ENCODE data around the gene CYYR1.

The CYYR1 gene

DNA sequence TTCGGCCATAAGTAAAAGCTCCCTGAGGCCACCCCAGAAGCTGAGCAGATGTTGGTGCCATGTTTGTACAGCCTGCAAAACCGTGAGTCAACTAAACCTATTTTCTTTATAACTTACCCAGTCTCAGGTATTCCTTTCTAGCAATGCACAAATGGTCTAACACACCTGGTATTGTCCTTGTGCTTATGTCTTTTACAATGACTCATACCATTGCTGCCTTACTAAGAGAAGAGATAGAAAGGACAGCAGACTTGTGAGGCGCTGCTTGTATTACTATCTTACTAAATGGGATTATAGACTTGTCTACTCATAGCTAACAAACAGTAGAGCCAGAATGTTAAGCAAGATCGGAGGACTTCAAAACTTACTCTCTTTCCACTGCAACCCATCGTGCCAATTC is 18.5 kb upstream of the CYYR1 start:
- Histone ChIP-seq H3K23ac (ENCODE audit: low read depth, low read length, poor library complexity) (no peak overlapping the region), H3K4me2 (ENCODE audit: insufficient read depth, low read length, poor library complexity, severe bottlenecking) (no peak overlapping the region), H2BK5ac (ENCODE audit: low read length) (no peak overlapping the region), H2BK120ac (ENCODE audit: low read depth, low read length) (no peak overlapping the region), H4K91ac (ENCODE audit: low read depth, low read length, poor library complexity) (no peak overlapping the region), H3K4me3 (ENCODE audit: low read length in 2 of 2) (no peak overlapping the region), H3K36me3 (replicated peaks in 1 of 2; ENCODE audit: control insufficient read depth in 2 of 2, insufficient read depth in 2 of 2, low read length in 2 of 2) (no peaks in the 10 kb centered on the region), H3K9me3 (replicated peaks in 1 of 2; ENCODE audit: control insufficient read depth in 2 of 2, insufficient read depth in 1 of 2, low read depth in 1 of 2, low read length in 2 of 2) (no peaks in the 10 kb centered on the region), H3K18ac (ENCODE audit: low read length) (no peak overlapping the region), H2BK15ac (ENCODE audit: low read length) (no peak overlapping the region), H3K27me3 (ENCODE audit: control insufficient read depth in 3 of 3, insufficient read depth in 3 of 3, low read depth in 1 of 3, low read length in 3 of 3) (no peaks in the 10 kb centered on the region), H2AFZ (ENCODE audit: low read length) (no peak overlapping the region), H2BK12ac (ENCODE audit: low read length) (no peak overlapping the region), H3K9ac (ENCODE audit: low read depth, low read length, poor library complexity) (no peak overlapping the region), H3K4ac (ENCODE audit: low read length) (no peak overlapping the region), H3K14ac (ENCODE audit: low read length) (no peak overlapping the region), H3K4me1 (ENCODE audit: control insufficient read depth in 2 of 2, insufficient read depth in 1 of 2, low read depth in 1 of 2, low read length in 2 of 2) (no peaks in the 10 kb centered on the region), H4K8ac (ENCODE audit: low read depth, low read length) (no peak overlapping the region), H3K27ac (replicated peaks; ENCODE audit: low read length) (no peak overlapping the region), H3K79me1 (ENCODE audit: low read depth, low read length) (no peaks in the 10 kb centered on the region), H2AK5ac (ENCODE audit: low read depth, low read length) (no peak overlapping the region)
- no CpG with 5 or more reads among the region's 5 CpGs for WGBS, 2 donors (ENCODE audit: extremely low coverage in 2 of 2, insufficient read length in 2 of 2, insufficient replicate concordance in 1 of 2)
- DNase-seq (ENCODE audit: low spot score), result no peak

DNA sequence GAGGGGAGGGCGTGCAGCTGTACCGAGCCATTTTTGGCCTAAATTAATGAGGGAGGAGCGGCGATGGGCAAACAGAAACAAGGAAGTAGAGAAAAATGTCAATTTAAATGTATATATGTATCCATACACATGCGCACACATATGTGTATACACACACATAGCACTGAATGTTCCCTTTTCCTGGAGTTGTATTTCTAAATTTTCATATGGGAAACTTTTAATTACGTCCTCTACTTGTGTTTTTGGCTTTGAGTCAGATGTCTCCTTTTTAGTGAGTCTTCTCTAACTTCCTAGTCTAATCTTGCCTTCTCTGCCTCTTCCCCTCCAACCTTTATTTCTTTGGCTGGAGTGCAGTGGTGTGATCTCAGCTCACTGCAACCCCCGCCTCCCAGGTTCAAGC is 15.4 kb upstream of the CYYR1 start:
- H2BK15ac ChIP-seq (ENCODE audit: low read length), result no peak overlapping the region
- no CpG with 5 or more reads among the region's 7 CpGs for WGBS, 2 donors (ENCODE audit: extremely low coverage in 2 of 2, insufficient read length in 2 of 2, insufficient replicate concordance in 1 of 2)

DNA sequence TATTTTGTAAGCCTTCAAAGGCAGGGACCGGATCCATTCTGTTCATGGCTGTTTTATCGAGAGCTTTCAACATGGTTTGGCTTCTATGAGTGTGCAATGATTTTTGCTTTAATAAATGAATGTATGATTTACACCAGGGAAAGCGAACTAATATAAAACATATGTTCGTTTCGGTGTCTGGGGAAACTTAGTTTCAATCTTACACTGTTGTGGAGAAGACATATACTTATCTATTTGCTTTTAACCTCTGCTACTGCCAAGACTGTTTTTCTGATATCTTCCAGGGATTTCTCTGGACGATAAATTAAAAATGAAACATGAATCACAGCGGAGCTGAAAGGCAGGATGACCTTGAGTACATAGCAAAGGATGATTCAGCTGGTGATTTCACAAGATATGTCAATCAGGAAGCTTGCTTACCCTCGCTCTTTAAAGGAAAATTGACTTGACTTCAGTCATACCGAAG is 14.7 kb upstream of the CYYR1 start:
- Histone ChIP-seq H2BK120ac (ENCODE audit: low read depth, low read length) (no peak overlapping the region), H4K91ac (ENCODE audit: low read depth, low read length, poor library complexity) (no peak overlapping the region), H3K4me2 (ENCODE audit: insufficient read depth, low read length, poor library complexity, severe bottlenecking) (no peak overlapping the region), H3K18ac (ENCODE audit: low read length) (no peak overlapping the region), H3K4me1 (ENCODE audit: control insufficient read depth in 2 of 2, insufficient read depth in 1 of 2, low read depth in 1 of 2, low read length in 2 of 2) (no peaks in the 10 kb centered on the region), H3K36me3 (replicated peaks in 1 of 2; ENCODE audit: control insufficient read depth in 2 of 2, insufficient read depth in 2 of 2, low read length in 2 of 2) (no peaks in the 10 kb centered on the region), H3K27ac (replicated peaks; ENCODE audit: low read length) (no peak overlapping the region), H4K8ac (ENCODE audit: low read depth, low read length) (no peak overlapping the region), H3K79me1 (ENCODE audit: low read depth, low read length) (no peaks in the 10 kb centered on the region), H3K4me3 (ENCODE audit: low read length in 2 of 2) (no peak overlapping the region), H3K9ac (ENCODE audit: low read depth, low read length, poor library complexity) (no peak overlapping the region), H2BK15ac (ENCODE audit: low read length) (no peak overlapping the region), H3K9me3 (replicated peaks in 1 of 2; ENCODE audit: control insufficient read depth in 2 of 2, insufficient read depth in 1 of 2, low read depth in 1 of 2, low read length in 2 of 2) (no peaks in the 10 kb centered on the region), H3K23ac (ENCODE audit: low read depth, low read length, poor library complexity) (no peak overlapping the region), H2BK12ac (ENCODE audit: low read length) (no peak overlapping the region), H2AFZ (ENCODE audit: low read length) (no peak overlapping the region), H2AK5ac (ENCODE audit: low read depth, low read length) (no peak overlapping the region), H2BK5ac (ENCODE audit: low read length) (no peak overlapping the region), H3K27me3 (ENCODE audit: control insufficient read depth in 3 of 3, insufficient read depth in 3 of 3, low read depth in 1 of 3, low read length in 3 of 3) (no peaks in the 10 kb centered on the region), H3K4ac (ENCODE audit: low read length) (no peak overlapping the region), H3K14ac (ENCODE audit: low read length) (no peak overlapping the region)
- DNase-seq (ENCODE audit: low spot score), result no peak
- WGBS, 2 donors (ENCODE audit: extremely low coverage in 2 of 2, insufficient read length in 2 of 2, insufficient replicate concordance in 1 of 2), result no CpG with 5 or more reads among the region's 9 CpGs

More for the DNA sequence above, 15.4 kb upstream of the CYYR1 start:
- Histone ChIP-seq H3K36me3 (replicated peaks in 1 of 2; ENCODE audit: control insufficient read depth in 2 of 2, insufficient read depth in 2 of 2, low read length in 2 of 2) (no peaks in the 10 kb centered on the region), H3K4me3 (ENCODE audit: low read length in 2 of 2) (no peak overlapping the region), H3K9me3 (replicated peaks in 1 of 2; ENCODE audit: control insufficient read depth in 2 of 2, insufficient read depth in 1 of 2, low read depth in 1 of 2, low read length in 2 of 2) (no peaks in the 10 kb centered on the region), H3K27ac (replicated peaks; ENCODE audit: low read length) (no peak overlapping the region), H2BK12ac (ENCODE audit: low read length) (no peak overlapping the region), H4K8ac (ENCODE audit: low read depth, low read length) (no peak overlapping the region), H2BK5ac (ENCODE audit: low read length) (no peak overlapping the region), H2AFZ (ENCODE audit: low read length) (no peak overlapping the region), H3K14ac (ENCODE audit: low read length) (no peak overlapping the region), H3K23ac (ENCODE audit: low read depth, low read length, poor library complexity) (no peak overlapping the region), H2BK120ac (ENCODE audit: low read depth, low read length) (no peak overlapping the region), H3K27me3 (ENCODE audit: control insufficient read depth in 3 of 3, insufficient read depth in 3 of 3, low read depth in 1 of 3, low read length in 3 of 3) (no peaks in the 10 kb centered on the region), H4K91ac (ENCODE audit: low read depth, low read length, poor library complexity) (no peak overlapping the region), H3K79me1 (ENCODE audit: low read depth, low read length) (no peaks in the 10 kb centered on the region), H3K4ac (ENCODE audit: low read length) (no peak overlapping the region), H3K4me1 (ENCODE audit: control insufficient read depth in 2 of 2, insufficient read depth in 1 of 2, low read depth in 1 of 2, low read length in 2 of 2) (no peaks in the 10 kb centered on the region), H3K4me2 (ENCODE audit: insufficient read depth, low read length, poor library complexity, severe bottlenecking) (no peak overlapping the region), H3K9ac (ENCODE audit: low read depth, low read length, poor library complexity) (no peak overlapping the region), H3K18ac (ENCODE audit: low read length) (no peak overlapping the region), H2AK5ac (ENCODE audit: low read depth, low read length) (no peak overlapping the region)
- no peak for DNase-seq (ENCODE audit: low spot score)

DNA sequence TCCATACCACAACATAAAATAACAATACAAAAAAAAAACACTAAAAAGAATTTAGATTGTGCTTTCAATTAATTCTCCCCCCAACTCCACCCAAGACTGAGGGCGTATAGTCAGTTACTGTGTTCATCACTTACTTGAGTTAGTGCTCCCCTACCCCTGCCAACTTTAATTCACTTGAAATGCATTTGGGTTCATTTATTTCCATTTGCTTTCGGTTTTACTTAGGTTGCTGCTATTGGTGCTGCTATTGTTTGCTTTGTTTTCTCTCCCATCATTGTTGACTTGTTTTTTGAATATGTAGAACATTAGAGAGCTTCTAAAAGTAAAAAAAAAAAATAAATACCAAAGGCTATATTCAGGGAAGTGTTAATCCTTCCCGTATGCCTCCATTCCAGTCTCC is 10.7 kb upstream of the CYYR1 start:
- no peaks in the 10 kb centered on the region for H3K27me3 ChIP-seq (ENCODE audit: control insufficient read depth in 3 of 3, insufficient read depth in 3 of 3, low read depth in 1 of 3, low read length in 3 of 3)
- no peak overlapping the region for H2BK5ac ChIP-seq (ENCODE audit: low read length)
- no peak overlapping the region for H4K91ac ChIP-seq (ENCODE audit: low read depth, low read length, poor library complexity)
- no peak overlapping the region for H3K4me2 ChIP-seq (ENCODE audit: insufficient read depth, low read length, poor library complexity, severe bottlenecking)
- no peak overlapping the region for H3K23ac ChIP-seq (ENCODE audit: low read depth, low read length, poor library complexity)
- H2BK120ac ChIP-seq (ENCODE audit: low read depth, low read length), result no peak overlapping the region
- no peaks in the 10 kb centered on the region for H3K4me1 ChIP-seq (ENCODE audit: control insufficient read depth in 2 of 2, insufficient read depth in 1 of 2, low read depth in 1 of 2, low read length in 2 of 2)
- H3K27ac ChIP-seq (replicated peaks; ENCODE audit: low read length), result no peak overlapping the region
- H2BK12ac ChIP-seq (ENCODE audit: low read length), result no peak overlapping the region
- H3K4me3 ChIP-seq (ENCODE audit: low read length in 2 of 2), result no peak overlapping the region
- no peak overlapping the region for H2AK5ac ChIP-seq (ENCODE audit: low read depth, low read length)
- H3K18ac ChIP-seq (ENCODE audit: low read length), result no peak overlapping the region
- H3K4ac ChIP-seq (ENCODE audit: low read length), result no peak overlapping the region
- H3K79me1 ChIP-seq (ENCODE audit: low read depth, low read length), result no peaks in the 10 kb centered on the region
- WGBS, 2 donors (ENCODE audit: extremely low coverage in 2 of 2, insufficient read length in 2 of 2, insufficient replicate concordance in 1 of 2), result no CpG with 5 or more reads among the region's 3 CpGs
- no peaks in the 10 kb centered on the region for H3K36me3 ChIP-seq (replicated peaks in 1 of 2; ENCODE audit: control insufficient read depth in 2 of 2, insufficient read depth in 2 of 2, low read length in 2 of 2)
- H2BK15ac ChIP-seq (ENCODE audit: low read length), result no peak overlapping the region
- H3K9ac ChIP-seq (ENCODE audit: low read depth, low read length, poor library complexity), result no peak overlapping the region
- H3K14ac ChIP-seq (ENCODE audit: low read length), result no peak overlapping the region
- no peak overlapping the region for H2AFZ ChIP-seq (ENCODE audit: low read length)
- peaks cover 2 to 3% of the 10 kb centered on the region in 2 donors for H3K9me3 ChIP-seq (replicated peaks in 1 of 2; ENCODE audit: control insufficient read depth in 2 of 2, insufficient read depth in 1 of 2, low read depth in 1 of 2, low read length in 2 of 2)
- H4K8ac ChIP-seq (ENCODE audit: low read depth, low read length), result no peak overlapping the region
- DNase-seq (ENCODE audit: low spot score), result no peak

Measured in neuronal stem cell (in vitro differentiated cells).